ENCODE data around the gene CHRDL2.
A peak's percentile ranks its signal among the peaks of the same experiment; 100 is the strongest.

The CHRDL2 gene

DNA sequence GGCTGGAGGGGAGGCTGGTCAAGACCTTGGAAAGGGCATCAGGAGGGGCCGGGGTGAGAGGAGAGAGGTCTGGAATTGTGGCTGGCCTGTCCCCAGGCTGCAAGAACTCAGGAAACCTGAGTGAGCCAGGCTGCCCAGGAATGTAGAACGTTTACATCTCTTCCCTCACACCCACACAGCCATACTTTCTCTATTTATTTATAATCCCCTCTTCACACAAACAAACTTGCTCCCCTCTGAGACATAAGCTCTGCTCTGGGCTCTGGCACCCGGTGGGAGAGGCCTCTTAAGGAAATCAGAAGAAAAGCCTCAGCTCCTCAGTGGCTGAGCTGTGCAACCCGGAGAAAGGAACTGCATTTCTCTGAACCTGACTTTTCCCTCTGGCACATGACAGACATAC is 5.5 kb downstream of the CHRDL2 start:
- Histone ChIP-seq H3K4me3 (ENCODE audit: low read depth in 1 of 2, low read length in 2 of 2) (no peak overlapping the region), H3K4me1 (ENCODE audit: control insufficient read depth in 1 of 2, insufficient read depth in 2 of 2, low read length in 2 of 2) (peaks cover 12 to 18% of the 10 kb centered on the region in 2 donors), H3K27ac (ENCODE audit: low read length) (peak overlapping the region; percentile 53)

DNA sequence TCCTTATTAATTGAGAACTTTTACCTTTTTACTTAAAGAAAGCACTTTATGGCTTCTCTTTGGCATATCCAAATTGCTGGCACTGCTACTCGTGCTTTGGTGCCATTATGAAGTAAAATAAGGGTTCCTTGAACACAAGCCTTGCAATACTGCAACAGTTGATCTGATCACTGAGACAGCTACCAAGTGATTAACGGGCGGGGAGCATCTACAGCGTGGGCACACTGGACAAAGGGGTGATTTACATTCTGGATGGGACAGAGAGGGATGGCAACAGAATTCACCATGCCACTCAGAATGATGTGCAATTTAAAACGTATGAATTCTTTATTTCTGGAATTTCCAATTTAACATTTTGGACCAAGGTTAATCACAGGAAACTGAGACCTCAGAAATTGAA is 7.7 kb downstream of the CHRDL2 start:
- Histone ChIP-seq H3K27me3 (ENCODE audit: low read depth, low read length) (no peaks in the 10 kb centered on the region), H3K36me3 (ENCODE audit: control insufficient read depth in 1 of 2, insufficient read depth in 2 of 2, low read length in 2 of 2) (no peaks in the 10 kb centered on the region), H3K27ac (ENCODE audit: low read length) (no peak overlapping the region), H3K4me3 (ENCODE audit: low read depth in 1 of 2, low read length in 2 of 2) (no peak overlapping the region), H3K9me3 (ENCODE audit: control insufficient read depth in 1 of 2, low read length in 2 of 2) (no peaks in the 10 kb centered on the region), H3K4me1 (ENCODE audit: control insufficient read depth in 1 of 2, insufficient read depth in 2 of 2, low read length in 2 of 2) (peaks cover 19 to 29% of the 10 kb centered on the region in 2 donors)

More for the DNA sequence above, 5.5 kb downstream of the CHRDL2 start:
- no peaks in the 10 kb centered on the region for H3K36me3 ChIP-seq (ENCODE audit: control insufficient read depth in 1 of 2, insufficient read depth in 2 of 2, low read length in 2 of 2)
- no peaks in the 10 kb centered on the region for H3K9me3 ChIP-seq (ENCODE audit: control insufficient read depth in 1 of 2, low read length in 2 of 2)
- peaks cover 2% of the 10 kb centered on the region for H3K27me3 ChIP-seq (ENCODE audit: low read depth, low read length)

DNA sequence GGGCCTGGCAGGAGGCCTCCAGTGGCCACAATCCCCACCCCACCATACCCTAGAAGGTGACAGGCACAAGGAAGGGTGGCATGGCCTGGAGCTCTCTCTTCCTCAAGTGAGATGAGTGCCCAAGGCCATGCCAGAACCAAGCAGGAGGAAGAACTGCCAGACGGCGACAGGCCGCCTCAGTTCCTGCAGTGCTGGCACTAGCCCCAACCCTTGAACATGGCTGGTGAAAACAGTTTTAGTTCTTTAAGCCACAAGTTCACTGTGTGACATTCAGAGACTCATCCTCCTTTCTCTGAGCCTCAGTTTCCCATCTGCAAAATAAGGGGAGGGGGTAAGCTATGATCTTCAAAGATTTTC is 9.8 kb downstream of the CHRDL2 start:
- peak overlapping the region; percentile 77 for H3K27ac ChIP-seq (ENCODE audit: low read length)
- no peak overlapping the region for H3K4me3 ChIP-seq (ENCODE audit: low read depth in 1 of 2, low read length in 2 of 2)

DNA sequence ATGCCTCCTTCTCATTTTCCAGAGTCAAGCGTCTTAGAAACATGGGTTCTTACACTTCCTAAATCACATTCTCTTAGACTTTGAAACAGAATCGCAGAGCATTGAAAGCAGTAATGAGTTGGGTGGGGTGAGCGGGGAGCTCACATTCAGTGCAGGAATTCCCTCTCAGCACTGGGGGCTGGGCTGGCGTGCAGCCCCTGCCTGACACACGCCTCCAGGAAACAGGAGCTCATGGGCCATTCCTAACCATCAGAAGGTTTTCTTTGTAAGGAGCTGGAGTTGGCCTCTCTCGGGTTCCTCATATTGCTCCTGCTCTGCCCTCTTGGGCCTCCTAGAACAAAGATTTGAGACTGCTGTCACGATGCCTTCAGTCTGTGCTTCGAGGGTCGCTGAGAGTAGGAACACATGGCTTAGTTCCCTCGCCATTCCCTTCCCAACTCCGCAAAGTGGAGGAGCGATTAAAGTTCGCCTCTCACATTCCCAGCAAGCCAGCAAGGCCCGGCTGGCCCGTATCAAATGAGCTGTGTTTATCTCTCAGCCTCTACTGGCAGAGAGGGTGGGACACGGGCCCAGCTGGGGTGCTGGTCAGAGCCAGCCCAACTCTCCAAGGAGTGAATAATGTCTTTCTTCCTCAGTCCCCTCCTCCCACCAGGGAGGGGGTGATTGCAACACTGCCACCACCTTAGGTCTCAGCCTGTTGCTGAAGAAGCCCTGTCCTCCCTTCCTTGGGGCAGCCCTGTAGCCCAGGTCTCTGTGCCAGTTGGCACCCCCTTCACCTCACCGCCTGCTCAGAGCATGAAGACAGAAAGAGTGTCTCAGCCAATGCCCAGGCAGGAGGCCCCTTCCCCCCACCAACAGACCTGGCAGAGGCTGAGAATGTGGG is 10.4 kb downstream of the CHRDL2 start:
- Histone ChIP-seq H3K9me3 (ENCODE audit: control insufficient read depth in 1 of 2, low read length in 2 of 2) (no peaks in the 10 kb centered on the region), H3K27ac (ENCODE audit: low read length) (peak overlapping the region; percentile 77), H3K27me3 (ENCODE audit: low read depth, low read length) (no peaks in the 10 kb centered on the region), H3K4me3 (ENCODE audit: low read depth in 1 of 2, low read length in 2 of 2) (no peak overlapping the region), H3K4me1 (ENCODE audit: control insufficient read depth in 1 of 2, insufficient read depth in 2 of 2, low read length in 2 of 2) (peaks cover 15 to 39% of the 10 kb centered on the region in 2 donors), H3K36me3 (ENCODE audit: control insufficient read depth in 1 of 2, insufficient read depth in 2 of 2, low read length in 2 of 2) (no peaks in the 10 kb centered on the region)

More for the DNA sequence above, 9.8 kb downstream of the CHRDL2 start:
- Histone ChIP-seq H3K4me1 (ENCODE audit: control insufficient read depth in 1 of 2, insufficient read depth in 2 of 2, low read length in 2 of 2) (peaks cover 21 to 46% of the 10 kb centered on the region in 2 donors), H3K36me3 (ENCODE audit: control insufficient read depth in 1 of 2, insufficient read depth in 2 of 2, low read length in 2 of 2) (no peaks in the 10 kb centered on the region), H3K9me3 (ENCODE audit: control insufficient read depth in 1 of 2, low read length in 2 of 2) (no peaks in the 10 kb centered on the region), H3K27me3 (ENCODE audit: low read depth, low read length) (no peaks in the 10 kb centered on the region)

DNA sequence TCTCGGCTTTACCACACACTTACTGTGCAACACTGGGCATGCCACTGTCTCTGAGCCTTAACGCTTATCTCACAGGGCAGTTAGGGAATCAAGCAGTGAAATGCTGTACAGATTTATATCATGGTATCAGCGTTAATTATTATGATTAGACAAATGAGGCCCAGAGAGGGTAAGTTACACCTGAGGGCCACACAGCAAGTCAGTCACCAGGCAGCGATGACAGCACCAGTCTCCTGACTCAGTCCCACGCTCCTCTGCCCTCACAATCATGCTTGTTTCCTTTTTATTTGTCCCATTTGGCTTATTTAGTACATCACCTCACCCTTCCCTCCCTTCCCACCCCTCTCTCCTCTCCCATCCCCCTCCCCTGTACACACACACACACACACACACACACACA is 12.2 kb downstream of the CHRDL2 start:
- H3K4me1 ChIP-seq (ENCODE audit: control insufficient read depth in 1 of 2, insufficient read depth in 2 of 2, low read length in 2 of 2): peaks cover 15 to 34% of the 10 kb centered on the region in 2 donors
- no peaks in the 10 kb centered on the region for H3K9me3 ChIP-seq (ENCODE audit: control insufficient read depth in 1 of 2, low read length in 2 of 2)
- H3K4me3 ChIP-seq (ENCODE audit: low read depth in 1 of 2, low read length in 2 of 2): no peak overlapping the region
- H3K27me3 ChIP-seq (ENCODE audit: low read depth, low read length): no peaks in the 10 kb centered on the region
- H3K27ac ChIP-seq (ENCODE audit: low read length): no peak overlapping the region
- H3K36me3 ChIP-seq (ENCODE audit: control insufficient read depth in 1 of 2, insufficient read depth in 2 of 2, low read length in 2 of 2): no peaks in the 10 kb centered on the region

DNA sequence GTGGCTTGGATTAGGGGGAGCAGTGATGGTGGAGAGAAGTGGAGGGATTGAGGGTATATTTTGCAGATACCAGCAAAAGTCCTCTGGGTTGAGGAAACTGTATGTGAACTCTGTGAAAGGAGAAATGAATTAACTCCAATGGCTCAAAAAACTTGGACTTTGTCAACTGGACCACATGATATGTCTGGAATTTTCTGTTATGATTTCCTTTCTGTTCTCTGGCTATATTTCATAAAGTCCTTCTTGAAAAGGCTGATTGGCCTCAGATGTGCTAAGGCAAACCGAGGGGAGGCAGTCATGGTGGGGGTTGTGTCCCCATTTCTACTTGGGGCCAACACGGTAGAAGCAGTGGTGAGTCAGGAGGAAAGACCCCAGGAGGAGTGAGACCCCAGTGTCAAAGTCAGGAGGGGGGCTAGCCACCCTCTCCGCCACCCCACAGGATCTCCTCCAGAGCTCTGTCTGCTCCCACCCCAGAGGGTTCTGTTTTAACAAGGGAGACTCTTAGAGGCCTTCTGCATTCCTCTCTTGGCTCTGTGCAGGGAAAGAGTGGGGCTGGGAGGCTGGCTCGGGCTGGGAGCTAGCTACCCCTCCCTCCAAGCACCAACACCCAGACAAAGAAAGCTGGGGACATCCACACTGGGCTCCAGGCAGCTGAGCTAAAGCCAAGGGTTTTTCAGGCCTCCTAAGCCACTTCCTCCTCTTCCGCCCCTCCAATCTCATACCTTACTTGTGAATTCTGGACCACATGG is 13.8 kb downstream of the CHRDL2 start:
- no peaks in the 10 kb centered on the region for H3K36me3 ChIP-seq (ENCODE audit: control insufficient read depth in 1 of 2, insufficient read depth in 2 of 2, low read length in 2 of 2)
- peak overlapping the region; percentile 23 for H3K27ac ChIP-seq (ENCODE audit: low read length)
- H3K4me1 ChIP-seq (ENCODE audit: control insufficient read depth in 1 of 2, insufficient read depth in 2 of 2, low read length in 2 of 2): peaks cover 15 to 34% of the 10 kb centered on the region in 2 donors

DNA sequence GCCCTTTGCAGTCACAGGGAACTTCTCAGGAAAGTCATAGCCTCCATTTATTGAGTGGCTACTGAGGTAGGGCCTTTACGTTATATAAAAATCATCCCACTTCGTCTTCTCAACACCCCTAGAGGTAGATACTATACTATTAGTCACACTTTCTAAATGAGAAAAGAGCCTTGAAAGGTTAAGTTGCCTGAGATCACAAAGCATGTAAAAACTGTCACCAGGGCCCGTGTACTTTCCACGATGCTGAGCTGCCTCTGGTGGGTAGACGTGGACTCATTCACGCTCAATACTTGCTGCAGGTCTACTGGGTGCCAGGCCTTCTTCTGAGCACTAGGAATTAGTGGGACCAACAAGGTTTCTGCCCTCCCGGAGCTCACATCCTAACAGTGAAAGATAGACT is 16.3 kb downstream of the CHRDL2 start:
- Histone ChIP-seq H3K27ac (ENCODE audit: low read length) (no peak overlapping the region), H3K4me3 (ENCODE audit: low read depth in 1 of 2, low read length in 2 of 2) (no peak overlapping the region), H3K36me3 (ENCODE audit: control insufficient read depth in 1 of 2, insufficient read depth in 2 of 2, low read length in 2 of 2) (no peaks in the 10 kb centered on the region), H3K27me3 (ENCODE audit: low read depth, low read length) (no peaks in the 10 kb centered on the region), H3K4me1 (ENCODE audit: control insufficient read depth in 1 of 2, insufficient read depth in 2 of 2, low read length in 2 of 2) (peaks cover 9 to 28% of the 10 kb centered on the region in 2 donors), H3K9me3 (ENCODE audit: control insufficient read depth in 1 of 2, low read length in 2 of 2) (no peaks in the 10 kb centered on the region)

More for the DNA sequence above, 13.8 kb downstream of the CHRDL2 start:
- H3K9me3 ChIP-seq (ENCODE audit: control insufficient read depth in 1 of 2, low read length in 2 of 2): no peaks in the 10 kb centered on the region
- no peaks in the 10 kb centered on the region for H3K27me3 ChIP-seq (ENCODE audit: low read depth, low read length)
- H3K4me3 ChIP-seq (ENCODE audit: low read depth in 1 of 2, low read length in 2 of 2): no peak overlapping the region

DNA sequence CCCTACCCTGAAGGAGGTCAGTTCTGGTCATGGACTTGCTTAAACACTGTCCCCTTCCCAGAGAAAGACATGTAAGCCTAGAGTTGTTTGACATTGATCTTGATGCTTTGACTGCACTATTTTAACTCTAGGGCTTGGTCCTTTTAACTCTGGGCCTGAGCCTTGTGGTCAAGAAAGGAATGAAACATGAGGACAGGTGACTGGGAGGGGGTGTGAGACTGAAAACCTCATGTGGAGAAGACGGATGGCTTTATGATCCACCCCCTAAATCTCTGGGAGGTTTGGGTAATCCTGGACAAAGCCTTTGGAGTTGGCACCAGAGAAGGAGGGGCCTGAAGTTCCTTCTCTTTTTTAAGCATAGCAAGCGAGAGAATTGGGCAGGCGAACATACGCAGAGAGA is 17.5 kb downstream of the CHRDL2 start:
- no peak overlapping the region for H3K27ac ChIP-seq (ENCODE audit: low read length)
- H3K4me3 ChIP-seq (ENCODE audit: low read depth in 1 of 2, low read length in 2 of 2): no peak overlapping the region
- no peaks in the 10 kb centered on the region for H3K9me3 ChIP-seq (ENCODE audit: control insufficient read depth in 1 of 2, low read length in 2 of 2)
- no peaks in the 10 kb centered on the region for H3K36me3 ChIP-seq (ENCODE audit: control insufficient read depth in 1 of 2, insufficient read depth in 2 of 2, low read length in 2 of 2)
- H3K4me1 ChIP-seq (ENCODE audit: control insufficient read depth in 1 of 2, insufficient read depth in 2 of 2, low read length in 2 of 2): peaks cover 9 to 24% of the 10 kb centered on the region in 2 donors
- H3K27me3 ChIP-seq (ENCODE audit: low read depth, low read length): no peaks in the 10 kb centered on the region

DNA sequence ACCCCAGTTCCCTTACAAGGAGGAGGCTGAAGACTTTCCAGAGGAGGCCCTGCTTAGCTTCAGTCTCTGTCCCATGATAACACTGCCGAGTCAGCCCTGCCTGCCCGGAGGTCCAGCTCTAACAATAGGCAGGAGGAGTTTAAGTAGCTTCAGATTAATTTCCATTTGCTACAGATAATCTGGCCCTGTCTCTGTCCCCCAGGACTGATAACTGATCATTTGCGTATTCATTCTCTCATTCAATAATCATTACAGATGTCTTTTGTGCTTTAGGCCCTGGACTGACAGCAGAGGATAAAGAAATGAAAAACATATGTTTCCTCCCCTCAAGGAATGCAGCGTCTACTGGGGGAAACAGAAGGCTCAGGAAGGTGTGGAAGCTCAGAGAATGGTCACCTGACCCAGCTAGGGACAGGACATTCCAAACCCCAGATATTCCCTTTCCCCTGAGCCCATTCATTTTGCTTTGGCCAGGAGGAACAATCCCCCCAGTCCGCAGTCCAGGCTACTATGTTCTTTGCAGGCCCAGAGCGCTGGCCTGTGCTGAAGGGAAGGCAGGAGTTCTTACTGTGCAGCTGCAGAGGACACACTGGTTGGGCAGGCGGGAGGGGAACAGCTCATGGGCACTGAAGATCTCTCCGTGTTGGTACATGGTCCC is 20.8 kb downstream of the CHRDL2 start:
- Histone ChIP-seq H3K27ac (ENCODE audit: low read length) (no peak overlapping the region), H3K4me3 (ENCODE audit: low read depth in 1 of 2, low read length in 2 of 2) (no peak overlapping the region)

DNA sequence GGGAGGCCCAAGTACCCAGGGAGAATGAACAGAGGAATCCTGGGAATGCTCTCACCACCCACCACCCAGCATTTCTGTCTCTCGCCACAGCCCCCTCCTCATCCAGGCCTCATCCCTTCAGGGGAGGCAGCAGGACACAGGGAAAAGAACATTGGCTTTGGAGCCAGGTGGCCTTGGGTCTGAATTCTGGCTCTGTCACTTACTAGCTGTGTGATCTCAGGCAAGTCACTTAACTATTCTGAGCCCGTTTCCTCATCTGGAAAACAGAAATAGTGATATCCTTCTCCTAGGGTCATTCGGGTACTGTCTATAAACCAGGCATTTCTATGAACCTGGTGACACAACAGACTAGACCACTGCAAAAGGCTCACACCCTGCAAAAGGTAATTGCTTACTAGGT is 22.1 kb downstream of the CHRDL2 start:
- H3K27me3 ChIP-seq (ENCODE audit: low read depth, low read length): no peaks in the 10 kb centered on the region
- no peak overlapping the region for H3K27ac ChIP-seq (ENCODE audit: low read length)
- no peak overlapping the region for H3K4me3 ChIP-seq (ENCODE audit: low read depth in 1 of 2, low read length in 2 of 2)

More for the DNA sequence above, 20.8 kb downstream of the CHRDL2 start:
- Histone ChIP-seq H3K9me3 (ENCODE audit: control insufficient read depth in 1 of 2, low read length in 2 of 2) (no peaks in the 10 kb centered on the region), H3K4me1 (ENCODE audit: control insufficient read depth in 1 of 2, insufficient read depth in 2 of 2, low read length in 2 of 2) (peaks cover 5 to 8% of the 10 kb centered on the region in 2 donors), H3K36me3 (ENCODE audit: control insufficient read depth in 1 of 2, insufficient read depth in 2 of 2, low read length in 2 of 2) (no peaks in the 10 kb centered on the region), H3K27me3 (ENCODE audit: low read depth, low read length) (no peaks in the 10 kb centered on the region)

More for the DNA sequence above, 22.1 kb downstream of the CHRDL2 start:
- Histone ChIP-seq H3K4me1 (ENCODE audit: control insufficient read depth in 1 of 2, insufficient read depth in 2 of 2, low read length in 2 of 2) (peaks cover 5 to 8% of the 10 kb centered on the region in 2 donors), H3K36me3 (ENCODE audit: control insufficient read depth in 1 of 2, insufficient read depth in 2 of 2, low read length in 2 of 2) (no peaks in the 10 kb centered on the region), H3K9me3 (ENCODE audit: control insufficient read depth in 1 of 2, low read length in 2 of 2) (no peaks in the 10 kb centered on the region)

Measured in muscle layer of duodenum (tissue), 2 donors.